ENCODE results near the gene AGPAT4.

- TF ChIP-seq CTCF (IDR thresholded peaks at IDR 0.05) (no peak), EZH2 (IDR thresholded peaks at IDR 0.05; ENCODE audit: borderline replicate concordance, insufficient read depth, low read depth, low read length, poor library complexity, severe bottlenecking) (no peak)
Observed at GRCh38 chr6:161270116-161270515, 3.7 kb downstream of the AGPAT4 start.

All from B cell (primary cell).